Measurements from ENCODE around the gene ANKRD42. TPM values are rescaled to one million over a fixed set of nuclear protein-coding genes. Genes with fewer than 3 reads are reported as not detected.
"Not testable (repeated sequence)": the region's sequence is repeated elsewhere in the genome, so short reads cannot be mapped to it uniquely, and the experiment has no call there.

The ANKRD42 gene
- total and polyA plus RNA-seq, 4 experiments from 2014 or later: 3.9 to 12.4 (median 6.6) TPM

DNA sequence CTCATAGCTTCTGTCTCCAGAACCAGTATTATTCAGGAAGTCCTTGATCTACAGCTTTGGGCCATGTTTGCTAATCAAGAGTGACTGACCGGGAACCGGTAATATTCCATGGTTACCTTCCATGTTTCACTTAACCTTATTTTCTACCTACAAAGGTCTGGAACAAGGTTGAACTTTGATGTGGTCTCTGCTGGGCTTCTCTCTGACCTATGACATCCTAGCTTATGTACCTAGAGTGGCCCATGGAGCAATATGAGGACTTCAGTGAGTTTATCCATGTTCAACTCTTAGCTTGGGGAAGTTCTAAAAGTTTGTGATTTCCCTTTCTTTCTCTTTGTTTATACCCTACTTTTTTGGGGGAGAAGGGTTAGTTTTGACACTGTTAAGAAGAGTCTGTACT, 59.4 kb downstream of the ANKRD42 start:
- H3K27ac Mint-ChIP-seq: peak overlapping the region in 1 of 7 donors; percentile 69
- Histone ChIP-seq H3K27me3 (ENCODE audit: insufficient read depth, low read length) (no peaks in the 10 kb centered on the region), H3K36me3 (ENCODE audit: insufficient read depth, low read length) (no peaks in the 10 kb centered on the region), H3K27ac (ENCODE audit: low read depth, low read length) (no peak overlapping the region), H3K4me1 (ENCODE audit: insufficient read depth, low read length) (no peaks in the 10 kb centered on the region), H3K9me3 (ENCODE audit: control insufficient read depth in 1 of 2, low read length in 2 of 2) (no peaks in the 10 kb centered on the region), H3K4me3 (ENCODE audit: low read length in 2 of 2) (no peak overlapping the region)
- no peak for DNase-seq
- ChIA-PET CTCF (ENCODE audit: partially characterized antibody) (interaction anchor here (1.0 to 1.3 kb wide), 2 partner anchors 15 to 24 kb away, joined by 3 to 4 read pairs; no protein-coding TSS in a partner anchor), POLR2A (ENCODE audit: partially characterized antibody) (interaction anchor here (0.7 kb wide), 1 partner anchor 385 kb away, joined by 3 read pairs; no protein-coding TSS in a partner anchor)
- H3K4me3 Mint-ChIP-seq: no peak overlapping the region
- peaks cover 0 to 4% (median 2%) of the 10 kb centered on the region in 4 donors for H3K4me1 Mint-ChIP-seq
- intact Hi-C loops (cut with micrococcal nuclease): no loop called here
- H3K9me3 Mint-ChIP-seq: no peaks in the 10 kb centered on the region
- H3K36me3 Mint-ChIP-seq: peaks cover 0 to 15% of the 10 kb centered on the region in 2 donors
- H3K27me3 Mint-ChIP-seq: no peaks in the 10 kb centered on the region

DNA sequence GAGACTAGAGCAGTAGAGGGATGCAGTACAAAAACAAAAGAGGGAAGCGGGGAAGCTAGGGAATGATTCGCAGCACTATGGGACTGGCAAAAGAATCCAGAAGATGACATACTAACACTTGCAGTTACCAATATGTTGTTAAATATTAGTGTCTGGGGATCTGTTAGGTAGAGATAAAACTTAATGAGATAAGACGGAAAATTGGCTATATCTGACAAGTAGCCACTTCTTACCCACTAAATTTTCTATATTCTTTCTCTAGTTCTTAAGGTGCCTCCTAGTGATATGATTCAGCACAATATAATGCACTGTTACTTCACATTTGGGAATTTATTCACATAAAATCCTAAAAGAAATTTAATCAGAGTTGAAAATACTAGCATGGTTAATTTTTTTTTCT, 61.9 kb downstream of the ANKRD42 start:
- H3K4me3 Mint-ChIP-seq: no peak overlapping the region
- no peaks in the 10 kb centered on the region for H3K9me3 Mint-ChIP-seq
- Histone ChIP-seq H3K4me3 (ENCODE audit: low read length in 2 of 2) (no peak overlapping the region), H3K4me1 (ENCODE audit: insufficient read depth, low read length) (no peaks in the 10 kb centered on the region), H3K27me3 (ENCODE audit: insufficient read depth, low read length) (no peaks in the 10 kb centered on the region), H3K27ac (ENCODE audit: low read depth, low read length) (no peak overlapping the region), H3K9me3 (ENCODE audit: control insufficient read depth in 1 of 2, low read length in 2 of 2) (no peaks in the 10 kb centered on the region), H3K36me3 (ENCODE audit: insufficient read depth, low read length) (peaks cover 3% of the 10 kb centered on the region)
- H3K27ac Mint-ChIP-seq: peak overlapping the region in 1 of 7 donors; percentile 48
- no peaks in the 10 kb centered on the region for H3K4me1 Mint-ChIP-seq
- no peak for DNase-seq
- intact Hi-C loops (cut with micrococcal nuclease): no loop called here
- POLR2A ChIA-PET (ENCODE audit: partially characterized antibody): interaction anchor here (1.3 kb wide), 1 partner anchor 354 kb away, joined by 4 read pairs; the partner anchor contains the start of gene DDIAS
- no peaks in the 10 kb centered on the region for H3K27me3 Mint-ChIP-seq
- CTCF ChIA-PET (ENCODE audit: partially characterized antibody): no interaction called here
- peaks cover 10 to 30% of the 10 kb centered on the region in 2 donors for H3K36me3 Mint-ChIP-seq

DNA sequence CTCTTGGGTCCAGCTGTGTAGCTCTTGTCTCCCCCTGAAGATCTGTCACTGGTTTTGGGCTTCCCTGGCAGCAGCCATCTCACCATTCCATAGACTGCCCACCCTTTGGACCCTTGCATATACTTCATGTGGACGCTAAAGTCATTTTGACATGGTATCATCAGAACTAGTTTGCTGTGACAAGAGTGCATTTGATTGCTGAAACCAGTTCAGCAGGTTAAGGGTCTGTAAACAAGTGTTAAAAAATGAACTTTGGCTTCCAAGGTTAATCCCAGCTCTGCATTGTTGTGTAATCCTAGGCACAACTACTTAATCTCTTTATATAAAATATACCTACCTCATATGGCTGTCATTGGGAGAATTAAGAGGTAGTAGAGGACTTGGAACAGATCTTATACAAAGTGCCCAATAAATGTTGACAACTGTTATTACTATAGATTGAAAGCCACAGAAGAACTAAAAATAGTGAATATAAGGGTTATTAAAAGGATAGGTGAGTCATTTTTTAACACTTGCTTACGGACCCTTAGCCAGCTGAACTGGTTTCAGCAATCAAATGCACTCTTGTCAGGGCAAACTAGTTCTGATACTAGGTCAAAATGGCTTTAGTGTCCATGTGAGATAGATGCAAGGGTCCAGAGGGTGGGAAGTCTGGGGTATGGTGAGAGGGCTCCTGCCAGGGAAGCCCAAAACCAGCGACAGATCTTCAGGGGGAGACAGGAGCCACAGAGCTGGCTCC, 63.3 kb downstream of the ANKRD42 start:
- Mint-ChIP-seq H3K4me1 (no peaks in the 10 kb centered on the region), H3K27ac (peak overlapping the region in 5 of 7 donors; percentile 1 to 77 (median 24)), H3K4me3 (no peak overlapping the region), H3K9me3 (no peaks in the 10 kb centered on the region), H3K27me3 (no peaks in the 10 kb centered on the region), H3K36me3 (peaks cover 14 to 37% of the 10 kb centered on the region in 2 donors)
- Histone ChIP-seq H3K27ac (ENCODE audit: low read depth, low read length) (no peak overlapping the region), H3K4me1 (ENCODE audit: insufficient read depth, low read length) (no peaks in the 10 kb centered on the region), H3K4me3 (ENCODE audit: low read length in 2 of 2) (no peak overlapping the region), H3K27me3 (ENCODE audit: insufficient read depth, low read length) (no peaks in the 10 kb centered on the region), H3K9me3 (ENCODE audit: control insufficient read depth in 1 of 2, low read length in 2 of 2) (no peaks in the 10 kb centered on the region), H3K36me3 (ENCODE audit: insufficient read depth, low read length) (peaks cover 8% of the 10 kb centered on the region)
- ChIA-PET POLR2A (ENCODE audit: partially characterized antibody) (interaction anchor here (1.3 kb wide), 1 partner anchor 355 kb away, joined by 4 read pairs; the partner anchor contains the start of gene DDIAS), CTCF (ENCODE audit: partially characterized antibody) (interaction anchor here (0.6 to 1.7 kb wide), 2 partner anchors 9 to 388 kb away, joined by 3 read pairs; no protein-coding TSS in a partner anchor)
- DNase-seq: no peak
- intact Hi-C loops (cut with micrococcal nuclease): no loop called here

DNA sequence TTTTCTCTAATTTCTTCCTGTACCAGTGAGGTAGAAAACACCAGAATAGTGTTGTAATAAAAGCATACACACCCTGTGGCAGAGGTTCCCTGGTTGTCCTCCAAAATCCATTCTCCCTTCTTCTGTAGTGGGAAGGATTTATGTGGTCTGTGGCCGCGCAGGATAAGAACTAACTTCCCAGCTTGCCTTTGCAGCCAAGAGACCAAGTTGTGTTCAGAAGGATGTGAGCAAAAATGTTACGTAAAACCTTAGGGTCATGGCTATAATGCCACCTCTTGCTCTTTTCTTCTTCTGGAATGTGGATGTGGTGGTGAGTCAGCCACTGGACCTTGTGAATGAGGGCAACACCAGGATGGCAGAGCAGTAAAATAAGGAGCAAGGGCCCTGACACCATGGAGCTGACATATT, 64.3 kb downstream of the ANKRD42 start:
- POLR2A ChIA-PET (ENCODE audit: partially characterized antibody): interaction anchor here (1.2 kb wide), 1 partner anchor 62 kb away, joined by 3 read pairs; no protein-coding TSS in a partner anchor
- peak overlapping the region in 1 of 7 donors; percentile 27 for H3K27ac Mint-ChIP-seq
- no peaks in the 10 kb centered on the region for H3K4me1 Mint-ChIP-seq

DNA sequence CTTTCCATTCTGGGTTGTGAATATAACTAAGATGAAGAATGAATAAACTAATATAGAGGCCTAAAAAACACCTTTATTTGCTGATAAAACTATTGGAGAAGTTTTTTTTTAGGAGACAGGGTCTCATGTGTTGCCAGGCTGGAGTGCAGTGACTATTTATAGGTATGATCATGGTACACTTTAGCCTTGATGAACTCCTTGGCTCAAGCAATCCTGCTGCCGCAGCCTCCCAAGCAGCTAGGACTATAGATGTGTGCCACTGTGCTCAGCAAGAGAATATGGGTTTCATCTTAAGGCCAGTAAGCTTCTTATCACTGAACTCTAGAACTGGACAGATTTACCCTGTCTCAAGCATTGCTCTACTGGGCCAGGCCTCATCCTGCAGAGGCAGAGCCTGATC, 66.0 kb downstream of the ANKRD42 start:
- intact Hi-C loops (cut with micrococcal nuclease): no loop called here
- no peaks in the 10 kb centered on the region for H3K9me3 Mint-ChIP-seq
- H3K36me3 ChIP-seq (ENCODE audit: insufficient read depth, low read length): peaks cover 25% of the 10 kb centered on the region
- ChIA-PET CTCF (ENCODE audit: partially characterized antibody) (no interaction called here), POLR2A (ENCODE audit: partially characterized antibody) (no interaction called here)
- no peaks in the 10 kb centered on the region for H3K27me3 ChIP-seq (ENCODE audit: insufficient read depth, low read length)
- H3K4me1 Mint-ChIP-seq: no peaks in the 10 kb centered on the region
- no peaks in the 10 kb centered on the region for H3K9me3 ChIP-seq (ENCODE audit: control insufficient read depth in 1 of 2, low read length in 2 of 2)
- peak overlapping the region in 1 of 7 donors; percentile 86 for H3K27ac Mint-ChIP-seq
- H3K27ac ChIP-seq (ENCODE audit: low read depth, low read length): no peak overlapping the region
- peaks cover 30 to 57% of the 10 kb centered on the region in 2 donors for H3K36me3 Mint-ChIP-seq
- no peak overlapping the region for H3K4me3 Mint-ChIP-seq
- DNase-seq: no peak
- H3K4me3 ChIP-seq (ENCODE audit: low read length in 2 of 2): no peak overlapping the region
- H3K4me1 ChIP-seq (ENCODE audit: insufficient read depth, low read length): no peaks in the 10 kb centered on the region
- no peaks in the 10 kb centered on the region for H3K27me3 Mint-ChIP-seq

More for the DNA sequence above, 64.3 kb downstream of the ANKRD42 start:
- Mint-ChIP-seq H3K27me3 (no peaks in the 10 kb centered on the region), H3K4me3 (no peak overlapping the region), H3K9me3 (no peaks in the 10 kb centered on the region), H3K36me3 (peaks cover 15 to 43% of the 10 kb centered on the region in 2 donors)
- intact Hi-C loops (cut with micrococcal nuclease): no loop called here
- H3K4me3 ChIP-seq (ENCODE audit: low read length in 2 of 2): no peak overlapping the region
- no peaks in the 10 kb centered on the region for H3K4me1 ChIP-seq (ENCODE audit: insufficient read depth, low read length)
- CTCF ChIA-PET (ENCODE audit: partially characterized antibody): interaction anchor here (1.2 to 1.7 kb wide), 2 partner anchors 8 to 10 kb away, joined by 3 to 8 read pairs; no protein-coding TSS in a partner anchor
- H3K27ac ChIP-seq (ENCODE audit: low read depth, low read length): no peak overlapping the region
- peaks cover 10% of the 10 kb centered on the region for H3K36me3 ChIP-seq (ENCODE audit: insufficient read depth, low read length)
- DNase-seq: no peak
- H3K9me3 ChIP-seq (ENCODE audit: control insufficient read depth in 1 of 2, low read length in 2 of 2): no peaks in the 10 kb centered on the region
- H3K27me3 ChIP-seq (ENCODE audit: insufficient read depth, low read length): no peaks in the 10 kb centered on the region

DNA sequence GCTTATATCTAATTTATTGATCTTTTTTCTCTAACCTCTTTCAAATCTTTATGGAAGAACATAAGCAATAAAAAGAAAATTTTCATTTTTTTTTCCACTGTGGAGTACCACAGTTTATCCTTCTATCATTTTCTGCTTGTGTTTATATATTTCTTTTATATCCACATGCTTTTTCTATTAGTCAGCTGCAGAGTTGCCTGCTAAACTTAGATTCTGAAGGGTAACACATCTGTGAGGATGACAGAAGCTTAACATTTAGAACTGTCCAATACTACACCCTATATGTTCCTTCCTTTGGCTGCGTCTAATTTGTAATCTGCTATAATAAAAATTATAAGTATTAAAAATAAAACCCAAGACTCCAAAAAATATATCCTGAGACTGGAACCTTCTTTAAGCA, 71.8 kb downstream of the ANKRD42 start:
- Histone ChIP-seq H3K4me1 (ENCODE audit: insufficient read depth, low read length) (no peaks in the 10 kb centered on the region), H3K4me3 (ENCODE audit: low read length in 2 of 2) (no peak overlapping the region), H3K36me3 (ENCODE audit: insufficient read depth, low read length) (peaks cover 31% of the 10 kb centered on the region), H3K27me3 (ENCODE audit: insufficient read depth, low read length) (no peaks in the 10 kb centered on the region), H3K27ac (ENCODE audit: low read depth, low read length) (no peak overlapping the region), H3K9me3 (ENCODE audit: control insufficient read depth in 1 of 2, low read length in 2 of 2) (no peaks in the 10 kb centered on the region)
- Mint-ChIP-seq H3K36me3 (peaks cover 60 to 81% of the 10 kb centered on the region in 2 donors), H3K27ac (no peak overlapping the region), H3K4me1 (peaks cover 11 to 23% (median 14%) of the 10 kb centered on the region in 4 donors), H3K4me3 (no peak overlapping the region), H3K27me3 (no peaks in the 10 kb centered on the region), H3K9me3 (no peaks in the 10 kb centered on the region)
- DNase-seq: no peak
- ChIA-PET CTCF (ENCODE audit: partially characterized antibody) (interaction anchor here (1.6 kb wide), 1 partner anchor 27 kb away, joined by 6 read pairs; no protein-coding TSS in a partner anchor), POLR2A (ENCODE audit: partially characterized antibody) (no interaction called here)
- intact Hi-C loops (cut with micrococcal nuclease): no loop called here

DNA sequence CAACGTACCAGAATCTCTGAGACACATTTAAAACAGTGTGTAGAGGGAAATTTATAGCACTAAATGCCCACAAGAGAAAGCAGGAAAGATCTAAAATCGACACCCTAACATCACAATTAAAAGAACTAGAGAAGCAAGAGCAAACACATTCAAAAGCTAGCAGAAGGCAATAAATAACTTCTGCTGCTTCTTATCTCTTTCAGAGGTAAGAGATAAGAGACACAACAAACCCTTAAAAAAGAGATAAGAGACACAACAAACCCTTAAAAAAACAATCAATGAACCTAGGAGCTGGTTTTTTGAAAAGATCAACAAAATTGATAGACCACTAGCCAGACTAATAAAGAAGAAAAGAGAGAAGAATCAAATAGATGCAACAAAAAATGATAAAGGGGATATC, 75.6 kb downstream of the ANKRD42 start:
- CTCF ChIA-PET (ENCODE audit: partially characterized antibody): not testable (repeated sequence)

More for the DNA sequence above, 75.6 kb downstream of the ANKRD42 start:
- H3K27me3 ChIP-seq (ENCODE audit: insufficient read depth, low read length); intact Hi-C loops (cut with micrococcal nuclease); H3K27me3 Mint-ChIP-seq; DNase-seq; H3K9me3 Mint-ChIP-seq; H3K4me1 ChIP-seq (ENCODE audit: insufficient read depth, low read length); H3K9me3 ChIP-seq (ENCODE audit: control insufficient read depth in 1 of 2, low read length in 2 of 2); H3K27ac ChIP-seq (ENCODE audit: low read depth, low read length); H3K4me3 Mint-ChIP-seq; POLR2A ChIA-PET (ENCODE audit: partially characterized antibody); H3K4me3 ChIP-seq (ENCODE audit: low read length in 2 of 2): not testable (repeated sequence)
- peaks cover 22% of the 10 kb centered on the region for H3K36me3 ChIP-seq (ENCODE audit: insufficient read depth, low read length)
- H3K36me3 Mint-ChIP-seq: peaks cover 68 to 83% of the 10 kb centered on the region in 2 donors
- H3K27ac Mint-ChIP-seq: peak overlapping the region in 3 of 7 donors; percentile 55 to 80 (median 55)
- peaks cover 15 to 25% (median 20%) of the 10 kb centered on the region in 4 donors for H3K4me1 Mint-ChIP-seq

Measured in CD4-positive, alpha-beta memory T cell (primary cell).